Nephron (organoid): ENCODE results near the gene TMEM145.

Experiments used
- H3K27ac Mint-ChIP-seq, 3 experiments: 2 replicates each; pipeline ENCODE4 v1.8.0; 2020; ENCODE audit warnings: mixed read lengths in 3 of 3, mild to moderate bottlenecking in 2 of 3, moderate library complexity in 1 of 3
- H3K27me3 Mint-ChIP-seq: 2 replicates; pipeline ENCODE4 v1.8.0; 2021; ENCODE audit warnings: low read depth, mild to moderate bottlenecking, moderate library complexity, mixed read lengths
- H3K36me3 Mint-ChIP-seq: 2 replicates; pipeline ENCODE4 v1.8.0; 2020; ENCODE audit warnings: low read depth, mixed read lengths
- H3K4me1 Mint-ChIP-seq: 2 replicates; pipeline ENCODE4 v1.8.0; 2020; ENCODE audit warnings: mixed read lengths
- H3K4me3 Mint-ChIP-seq, 3 experiments: 2 replicates each; pipeline ENCODE4 v1.8.0; 2020; ENCODE audit warnings: mild to moderate bottlenecking in 3 of 3, mixed read lengths in 3 of 3, moderate library complexity in 2 of 3
- H3K9me3 Mint-ChIP-seq: 2 replicates; pipeline ENCODE4 v1.8.0; 2020; ENCODE audit warnings: mixed read lengths
- TF ChIP-seq, protein P1 (sequence below), 3 experiments: fragments of 200-600 bp; sonication (generic); IDR thresholded peaks; one replicate each; pipeline ENCODE4 v1.5.0; 2021; ENCODE audit warnings: antibody characterized with exemption in 3 of 3; ENCODE audit not compliant: unreplicated experiment in 3 of 3

The TMEM145 gene

DNA sequence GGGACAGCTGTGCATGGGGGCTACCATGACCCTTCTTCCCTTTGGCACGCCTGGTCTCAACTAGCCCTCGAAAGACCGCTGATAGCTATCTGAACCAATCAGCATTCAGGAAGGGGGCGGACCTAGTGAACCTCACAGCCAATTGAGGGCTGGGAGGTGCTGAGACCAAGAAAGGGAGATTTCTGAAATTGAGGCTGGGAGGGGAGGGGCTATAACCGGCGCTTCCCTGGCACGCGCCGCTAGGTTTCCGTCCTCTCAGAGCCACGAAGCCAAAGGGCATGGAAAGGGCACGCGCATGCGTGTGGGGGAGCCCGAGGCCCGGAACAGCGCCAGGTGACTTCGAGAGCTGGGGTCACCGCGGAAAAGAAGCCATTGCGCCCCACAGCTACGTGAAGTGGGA lies 6.5 kb upstream of the TMEM145 start:
- Mint-ChIP-seq H3K9me3 (no peaks in the 10 kb centered on the region), H3K36me3 (no peaks in the 10 kb centered on the region), H3K4me3 (no peak overlapping the region), H3K27me3 (peaks cover 3% of the 10 kb centered on the region), H3K4me1 (peaks cover 14% of the 10 kb centered on the region), H3K27ac (no peak overlapping the region)
- TF ChIP-seq, protein P1, sequence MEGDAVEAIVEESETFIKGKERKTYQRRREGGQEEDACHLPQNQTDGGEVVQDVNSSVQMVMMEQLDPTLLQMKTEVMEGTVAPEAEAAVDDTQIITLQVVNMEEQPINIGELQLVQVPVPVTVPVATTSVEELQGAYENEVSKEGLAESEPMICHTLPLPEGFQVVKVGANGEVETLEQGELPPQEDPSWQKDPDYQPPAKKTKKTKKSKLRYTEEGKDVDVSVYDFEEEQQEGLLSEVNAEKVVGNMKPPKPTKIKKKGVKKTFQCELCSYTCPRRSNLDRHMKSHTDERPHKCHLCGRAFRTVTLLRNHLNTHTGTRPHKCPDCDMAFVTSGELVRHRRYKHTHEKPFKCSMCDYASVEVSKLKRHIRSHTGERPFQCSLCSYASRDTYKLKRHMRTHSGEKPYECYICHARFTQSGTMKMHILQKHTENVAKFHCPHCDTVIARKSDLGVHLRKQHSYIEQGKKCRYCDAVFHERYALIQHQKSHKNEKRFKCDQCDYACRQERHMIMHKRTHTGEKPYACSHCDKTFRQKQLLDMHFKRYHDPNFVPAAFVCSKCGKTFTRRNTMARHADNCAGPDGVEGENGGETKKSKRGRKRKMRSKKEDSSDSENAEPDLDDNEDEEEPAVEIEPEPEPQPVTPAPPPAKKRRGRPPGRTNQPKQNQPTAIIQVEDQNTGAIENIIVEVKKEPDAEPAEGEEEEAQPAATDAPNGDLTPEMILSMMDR (IDR thresholded peaks at IDR 0.05; ENCODE audit: unreplicated experiment in 3 of 3), result no peak

DNA sequence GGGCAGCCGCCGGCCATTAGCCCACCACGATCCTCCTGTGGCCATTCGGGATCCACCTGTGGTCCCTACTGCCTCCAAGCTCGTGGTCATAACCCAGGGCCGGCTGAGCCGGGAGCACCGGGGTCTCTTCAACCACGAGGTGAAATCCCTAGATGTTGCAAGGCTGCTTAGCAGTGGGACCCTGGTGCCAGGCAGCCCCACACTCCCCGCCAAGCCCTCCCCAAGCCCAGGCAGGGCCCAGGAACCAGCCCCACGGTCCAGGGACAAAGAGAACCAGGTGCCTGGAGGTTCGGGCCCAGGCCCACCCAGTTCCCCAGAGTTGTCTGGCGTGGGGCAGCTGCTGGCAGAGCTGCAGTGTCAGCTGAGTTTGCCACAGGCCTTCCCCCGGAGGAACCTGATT lies 3.4 kb upstream of the TMEM145 start:
- no peak overlapping the region for H3K4me3 Mint-ChIP-seq
- H3K9me3 Mint-ChIP-seq, result no peaks in the 10 kb centered on the region
- peaks cover 5% of the 10 kb centered on the region for H3K4me1 Mint-ChIP-seq
- no peak overlapping the region for H3K27ac Mint-ChIP-seq
- H3K27me3 Mint-ChIP-seq, result peaks cover 27% of the 10 kb centered on the region
- TF ChIP-seq, protein P1 (IDR thresholded peaks at IDR 0.05; ENCODE audit: unreplicated experiment in 3 of 3), result no peak
- no peaks in the 10 kb centered on the region for H3K36me3 Mint-ChIP-seq

DNA sequence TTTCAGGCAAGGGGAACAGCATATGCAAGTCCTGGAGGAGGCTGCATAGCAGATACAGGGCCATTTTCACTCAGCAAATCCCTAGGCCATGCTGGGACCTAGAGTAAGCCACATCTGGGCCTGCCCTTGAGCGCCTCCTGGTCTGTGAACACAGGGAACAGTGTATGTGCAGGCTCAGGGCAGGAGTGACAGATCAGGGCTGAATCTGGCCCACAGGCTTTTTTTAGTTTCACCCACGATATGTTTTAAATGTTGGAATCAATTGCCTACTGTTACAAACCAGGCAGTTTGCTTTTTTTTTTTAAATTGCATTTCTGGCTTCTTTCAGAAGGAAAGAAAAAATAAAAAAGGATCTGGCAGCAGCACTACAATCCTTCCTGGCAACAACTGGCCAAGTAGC lies 1.5 kb upstream of the TMEM145 start:
- Mint-ChIP-seq H3K4me3 (peak overlapping the region in 2 of 3 experiments; percentile 41 to 64), H3K9me3 (no peaks in the 10 kb centered on the region), H3K36me3 (no peaks in the 10 kb centered on the region), H3K27ac (no peak overlapping the region), H3K4me1 (peaks cover 5% of the 10 kb centered on the region), H3K27me3 (peaks cover 38% of the 10 kb centered on the region)
- TF ChIP-seq, protein P1 (IDR thresholded peaks at IDR 0.05; ENCODE audit: unreplicated experiment in 3 of 3), result no peak

DNA sequence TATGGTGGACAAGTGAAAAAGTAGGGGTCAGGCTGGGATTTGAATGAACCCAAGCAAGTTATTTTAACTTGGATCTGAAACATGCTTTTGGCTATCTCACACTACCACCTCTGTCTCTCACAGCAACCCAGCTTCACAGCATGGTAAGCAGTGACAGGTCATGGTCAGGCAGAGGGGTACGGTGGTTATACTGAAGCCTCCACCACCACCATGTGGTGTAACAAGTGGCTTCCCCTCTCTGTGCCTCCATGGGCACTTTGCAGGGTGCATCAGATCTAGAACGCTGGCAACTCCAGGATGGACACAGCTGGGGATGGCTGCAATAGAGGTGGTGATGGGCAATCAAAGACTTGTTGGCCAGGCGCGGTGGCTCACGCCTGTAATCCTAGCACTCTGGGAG lies 739 bp upstream of the TMEM145 start:
- H3K36me3 Mint-ChIP-seq, result no peaks in the 10 kb centered on the region
- H3K4me1 Mint-ChIP-seq, result peaks cover 5% of the 10 kb centered on the region
- peak overlapping the region; percentile 64 to 82 (median 77) for H3K4me3 Mint-ChIP-seq
- H3K27ac Mint-ChIP-seq, result no peak overlapping the region
- TF ChIP-seq, protein P1 (IDR thresholded peaks at IDR 0.05; ENCODE audit: unreplicated experiment in 3 of 3), result no peak
- peaks cover 44% of the 10 kb centered on the region for H3K27me3 Mint-ChIP-seq
- H3K9me3 Mint-ChIP-seq, result no peaks in the 10 kb centered on the region

DNA sequence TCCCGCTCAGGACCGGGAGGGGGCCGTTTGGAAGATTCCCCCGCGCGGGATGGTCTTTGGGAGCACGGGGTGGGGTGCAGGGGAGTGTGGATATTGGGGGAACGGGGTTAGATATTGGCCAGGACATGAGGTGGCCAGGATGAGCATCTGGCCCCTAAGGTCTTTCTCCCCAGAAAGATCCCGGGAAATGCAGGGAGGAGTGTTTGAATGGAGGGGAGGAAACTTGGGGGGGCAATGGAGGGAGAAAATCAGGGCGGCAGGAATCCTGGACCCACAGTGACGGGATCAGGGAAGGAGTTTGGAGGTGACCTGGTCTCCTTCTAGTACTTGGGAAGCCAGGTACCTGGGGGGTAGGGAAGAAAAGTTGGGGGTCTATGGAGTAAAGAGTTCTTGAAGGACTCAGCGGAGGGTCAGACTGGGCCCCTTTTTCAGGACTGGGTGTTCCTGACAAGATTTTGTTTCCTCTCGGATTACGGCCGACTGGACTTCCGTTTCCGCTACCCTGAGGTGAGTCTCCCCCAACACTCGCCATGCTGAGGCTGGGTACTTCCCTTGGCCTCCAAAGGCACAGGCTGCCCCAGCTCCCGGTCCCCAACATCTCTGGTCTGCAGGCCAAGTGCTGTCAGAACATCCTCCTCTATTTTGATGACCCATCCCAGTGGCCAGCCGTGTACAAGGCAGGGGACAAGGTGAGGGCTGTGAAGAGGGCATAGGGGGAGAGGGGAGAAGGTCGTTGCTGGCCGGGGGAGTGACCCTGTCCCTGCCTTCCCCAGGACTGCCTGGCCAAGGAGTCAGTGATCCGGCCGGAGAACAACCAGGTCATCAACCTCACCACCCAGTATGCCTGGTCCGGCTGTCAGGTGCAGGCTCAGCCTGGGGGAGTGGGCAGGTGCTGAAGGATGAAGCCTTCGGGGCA lies 989 bp downstream of the TMEM145 start:
- peaks cover 44% of the 10 kb centered on the region for H3K27me3 Mint-ChIP-seq

More for the DNA sequence above, 989 bp downstream of the TMEM145 start:
- TF ChIP-seq, protein P1 (IDR thresholded peaks at IDR 0.05; ENCODE audit: unreplicated experiment in 3 of 3), result peak in 1 of 3 experiments; percentile 24
- peaks cover 5% of the 10 kb centered on the region for H3K4me1 Mint-ChIP-seq
- no peaks in the 10 kb centered on the region for H3K36me3 Mint-ChIP-seq
- peak overlapping the region; percentile 72 to 82 (median 78) for H3K4me3 Mint-ChIP-seq
- no peak overlapping the region for H3K27ac Mint-ChIP-seq
- H3K9me3 Mint-ChIP-seq, result no peaks in the 10 kb centered on the region
